ENCODE measurements around the gene ALK. TPM values are rescaled to one million over a fixed set of nuclear protein-coding genes. Genes with fewer than 3 reads are reported as not detected.

Gene ALK
- total RNA-seq, 2 donors from 2014 or later = 0.13 to 0.46 TPM

GRCh38 chr2:29490045-29490444 is 431.3 kb downstream of the ALK start:
- Mint-ChIP-seq H3K4me3 (no peak overlapping the region), H3K9me3 (no peaks in the 10 kb centered on the region), H3K36me3 (ENCODE audit: low read depth) (no peaks in the 10 kb centered on the region), H3K4me1 (peaks cover 12% of the 10 kb centered on the region), H3K27ac (no peak overlapping the region), H3K27me3 (ENCODE audit: insufficient read depth) (no peaks in the 10 kb centered on the region)
- Histone ChIP-seq H3K27ac (ENCODE audit: low read depth, low read length) (no peak overlapping the region), H3K36me3 (ENCODE audit: control insufficient read depth, insufficient read depth, low read length) (no peaks in the 10 kb centered on the region), H3K4me3 (ENCODE audit: low read length) (no peak overlapping the region), H3K27me3 (ENCODE audit: control insufficient read depth, insufficient read depth, low read length, poor library complexity, severe bottlenecking) (no peaks in the 10 kb centered on the region), H3K9ac (ENCODE audit: extremely low read depth, low read length, poor library complexity, severe bottlenecking) (no peak overlapping the region), H3K9me3 (ENCODE audit: control insufficient read depth, low read length) (no peaks in the 10 kb centered on the region), H3K4me1 (ENCODE audit: control insufficient read depth, insufficient read depth, low read length) (no peaks in the 10 kb centered on the region)
- no peak for TF ChIP-seq CTCF (conservative IDR thresholded peaks at IDR 0.05)
- no peak for DNase-seq
- 91 to 92% methylated on average over 4 to 6 of the region's 6 CpGs for WGBS, 2 experiments (ENCODE audit: insufficient coverage in 1 of 2, insufficient read length in 1 of 2)

- no peaks in the 10 kb centered on the region for H3K36me3 ChIP-seq (ENCODE audit: control insufficient read depth, insufficient read depth, low read length)
- H3K4me3 ChIP-seq (ENCODE audit: low read length) = no peak overlapping the region
- H3K9ac ChIP-seq (ENCODE audit: extremely low read depth, low read length, poor library complexity, severe bottlenecking) = no peak overlapping the region
- Mint-ChIP-seq H3K36me3 (ENCODE audit: low read depth) (no peaks in the 10 kb centered on the region), H3K9me3 (no peaks in the 10 kb centered on the region), H3K4me3 (no peak overlapping the region), H3K4me1 (peaks cover 12% of the 10 kb centered on the region), H3K27me3 (ENCODE audit: insufficient read depth) (no peaks in the 10 kb centered on the region), H3K27ac (no peak overlapping the region)
- H3K4me1 ChIP-seq (ENCODE audit: control insufficient read depth, insufficient read depth, low read length) = no peaks in the 10 kb centered on the region
- no peak for TF ChIP-seq CTCF (conservative IDR thresholded peaks at IDR 0.05)
- H3K27me3 ChIP-seq (ENCODE audit: control insufficient read depth, insufficient read depth, low read length, poor library complexity, severe bottlenecking) = no peaks in the 10 kb centered on the region
- no peak overlapping the region for H3K27ac ChIP-seq (ENCODE audit: low read depth, low read length)
- H3K9me3 ChIP-seq (ENCODE audit: control insufficient read depth, low read length) = no peaks in the 10 kb centered on the region
- no peak for DNase-seq
- 96 to 100% methylated on average over 1 of the region's 1 CpG for WGBS, 2 experiments (ENCODE audit: insufficient coverage in 1 of 2, insufficient read length in 1 of 2)
Measured at GRCh38 chr2:29489568-29489967, 431.8 kb downstream of the ALK start.

DNA sequence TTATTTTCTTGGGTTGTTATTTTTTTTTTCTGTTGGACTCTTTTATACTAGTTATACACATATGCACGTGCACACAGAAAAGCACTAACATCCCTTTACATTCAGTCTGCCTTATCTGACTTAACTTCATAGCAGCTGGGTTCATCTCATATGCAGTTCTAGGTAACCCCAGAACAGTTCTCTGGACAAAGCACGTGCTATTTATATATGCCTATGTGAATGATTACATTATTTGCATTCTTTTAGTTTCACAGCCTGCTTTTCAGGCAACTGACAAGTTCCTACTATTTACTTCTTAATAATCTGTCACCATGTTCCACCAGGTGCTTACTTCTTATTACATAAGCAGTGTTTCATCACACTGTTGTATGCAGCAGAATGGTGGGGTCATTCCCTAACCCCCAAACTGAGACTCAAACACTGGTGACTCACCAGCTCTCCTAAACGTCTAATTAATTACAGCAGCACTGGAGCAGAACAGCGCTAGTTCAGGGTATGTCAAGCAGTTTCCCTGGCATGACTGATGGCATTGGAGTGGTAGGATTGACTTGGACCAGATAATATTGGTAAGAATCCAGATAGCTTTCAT is 433.3 kb downstream of the ALK start:
- no peaks in the 10 kb centered on the region for H3K36me3 Mint-ChIP-seq (ENCODE audit: low read depth)
- no peak overlapping the region for H3K27ac ChIP-seq (ENCODE audit: low read depth, low read length)
- H3K9me3 Mint-ChIP-seq = peaks cover 4% of the 10 kb centered on the region
- no peak overlapping the region for H3K27ac Mint-ChIP-seq
- no peaks in the 10 kb centered on the region for H3K9me3 ChIP-seq (ENCODE audit: control insufficient read depth, low read length)
- no peaks in the 10 kb centered on the region for H3K36me3 ChIP-seq (ENCODE audit: control insufficient read depth, insufficient read depth, low read length)
- no peaks in the 10 kb centered on the region for H3K27me3 ChIP-seq (ENCODE audit: control insufficient read depth, insufficient read depth, low read length, poor library complexity, severe bottlenecking)
- TF ChIP-seq CTCF (conservative IDR thresholded peaks at IDR 0.05) = no peak
- H3K4me3 ChIP-seq (ENCODE audit: low read length) = no peak overlapping the region
- H3K27me3 Mint-ChIP-seq (ENCODE audit: insufficient read depth) = no peaks in the 10 kb centered on the region
- H3K4me1 ChIP-seq (ENCODE audit: control insufficient read depth, insufficient read depth, low read length) = no peaks in the 10 kb centered on the region
- DNase-seq = no peak
- H3K4me3 Mint-ChIP-seq = no peak overlapping the region
- no peak overlapping the region for H3K9ac ChIP-seq (ENCODE audit: extremely low read depth, low read length, poor library complexity, severe bottlenecking)
- peaks cover 9% of the 10 kb centered on the region for H3K4me1 Mint-ChIP-seq
- WGBS, 2 experiments (ENCODE audit: insufficient coverage in 1 of 2, insufficient read length in 1 of 2) = 93 to 94% methylated on average over 3 to 4 of the region's 4 CpGs
